Activated CD4-positive, alpha-beta memory T cell treated with anti-CD3 and anti-CD28 coated beads, Interleukin-2, amount 10 ng/mL, durations not matched to agents 7 days and 5 days (primary cell): Measurements from ENCODE around the gene OR5AL1. TPM values are rescaled to one million over a fixed set of nuclear protein-coding genes. Genes with fewer than 3 reads are reported as not detected.
"Not testable (repeated sequence)": the region's sequence is repeated elsewhere in the genome, so short reads cannot be mapped to it uniquely, and the experiment has no call there.

Experiments used
- CTCF ChIA-PET: fragments of 350-600 bp; sonication (Branson Sonifier 250); formaldehyde crosslinking; loops from one replicate; lab custom pipeline; 2021; ENCODE audit warnings: antibody characterized with exemption, inconsistent platforms; lab: Charles Lee
- POLR2A ChIA-PET: fragments of 350-600 bp; sonication (Branson Sonifier 250); formaldehyde crosslinking; loops from one replicate; lab custom pipeline; 2021; ENCODE audit warnings: antibody characterized with exemption; lab: Charles Lee
- DNase-seq: peaks from one replicate; pipeline ENCODE4 v3.0.0-alpha.2; 2020
- H3K27ac Mint-ChIP-seq: one replicate; pipeline ENCODE4 v1.8.0; 2021; ENCODE audit warnings: mild to moderate bottlenecking, mixed read lengths
- H3K27me3 Mint-ChIP-seq: one replicate; pipeline ENCODE4 v1.8.0; 2021; ENCODE audit warnings: mixed read lengths
- H3K36me3 Mint-ChIP-seq: one replicate; pipeline ENCODE4 v1.8.0; 2021; ENCODE audit warnings: low read depth, mixed read lengths
- H3K4me1 Mint-ChIP-seq: one replicate; pipeline ENCODE4 v1.8.0; 2021; ENCODE audit warnings: mixed read lengths
- H3K4me3 Mint-ChIP-seq: one replicate; pipeline ENCODE4 v1.8.0; 2021; ENCODE audit warnings: mild to moderate bottlenecking, mixed read lengths
- H3K9me3 Mint-ChIP-seq: one replicate; pipeline ENCODE4 v1.8.0; 2021; ENCODE audit warnings: mixed read lengths
- total RNA-seq, 2 experiments: library from RNA; stranded (reverse); gene quantifications; one replicate each; pipeline ENCODE4 v1.2.3, GENCODE V29; 2021

The OR5AL1 gene
- total RNA-seq: not detected

- no peaks in the 10 kb centered on the region for H3K36me3 Mint-ChIP-seq
- no peak for DNase-seq
- no peak within 1 kb of the TSS for H3K27ac Mint-ChIP-seq
- H3K9me3 Mint-ChIP-seq: peaks cover 21% of the 10 kb centered on the region
- no peaks in the 10 kb centered on the region for H3K27me3 Mint-ChIP-seq
- ChIA-PET CTCF (no interaction called here), POLR2A (no interaction called here)
- no peak within 1 kb of the TSS for H3K4me3 Mint-ChIP-seq
- no peaks in the 10 kb centered on the region for H3K4me1 Mint-ChIP-seq
Observed at GRCh38 chr11:56412396-56412795, at the start of gene OR5AL1. Gene OR5AL1 (plus strand): TSS chr11:56412696.

- ChIA-PET CTCF (no interaction called here), POLR2A (no interaction called here)
- DNase-seq: no peak
- H3K4me1 Mint-ChIP-seq: no peaks in the 10 kb centered on the region
- no peaks in the 10 kb centered on the region for H3K36me3 Mint-ChIP-seq
- H3K9me3 Mint-ChIP-seq: peaks cover 14% of the 10 kb centered on the region
- H3K4me3 Mint-ChIP-seq: no peak within 1 kb of the TSS
- no peak within 1 kb of the TSS for H3K27ac Mint-ChIP-seq
- no peaks in the 10 kb centered on the region for H3K27me3 Mint-ChIP-seq
Observed at GRCh38 chr11:56375324-56375723, 37.2 kb upstream of the OR5AL1 start, which contains the start of gene OR8U1. Gene OR8U1 (plus strand): TSS chr11:56375624. CDS start chr11:56375624, 0 bp downstream.

- Mint-ChIP-seq H3K4me1 (no peaks in the 10 kb centered on the region), H3K9me3 (peaks cover 7% of the 10 kb centered on the region), H3K27ac (no peak overlapping the region), H3K4me3 (no peak overlapping the region), H3K36me3 (no peaks in the 10 kb centered on the region), H3K27me3 (no peaks in the 10 kb centered on the region)
- ChIA-PET POLR2A (no interaction called here), CTCF (no interaction called here)
- no peak for DNase-seq
Observed at GRCh38 chr11:56380120-56380519, 32.4 kb upstream of the OR5AL1 start.

GRCh38 chr11:56394381-56394780, 18.1 kb upstream of the OR5AL1 start:
- no peak overlapping the region for H3K27ac Mint-ChIP-seq
- ChIA-PET CTCF (no interaction called here), POLR2A (no interaction called here)
- H3K4me3 Mint-ChIP-seq: no peak overlapping the region
- no peaks in the 10 kb centered on the region for H3K36me3 Mint-ChIP-seq
- peaks cover 10% of the 10 kb centered on the region for H3K9me3 Mint-ChIP-seq
- no peaks in the 10 kb centered on the region for H3K4me1 Mint-ChIP-seq
- H3K27me3 Mint-ChIP-seq: no peaks in the 10 kb centered on the region
- DNase-seq: no peak

GRCh38 chr11:56396047-56396446, 16.4 kb upstream of the OR5AL1 start:
- POLR2A ChIA-PET: no interaction called here
- H3K4me3 Mint-ChIP-seq: no peak overlapping the region
- no peaks in the 10 kb centered on the region for H3K36me3 Mint-ChIP-seq
- CTCF ChIA-PET: no interaction called here
- H3K27me3 Mint-ChIP-seq: no peaks in the 10 kb centered on the region
- H3K9me3 Mint-ChIP-seq: peaks cover 8% of the 10 kb centered on the region
- H3K4me1 Mint-ChIP-seq: no peaks in the 10 kb centered on the region
- no peak overlapping the region for H3K27ac Mint-ChIP-seq
- no peak for DNase-seq

GRCh38 chr11:56401858-56402461, 10.5 kb upstream of the OR5AL1 start:
- POLR2A ChIA-PET, H3K36me3 Mint-ChIP-seq, H3K27me3 Mint-ChIP-seq, H3K4me1 Mint-ChIP-seq, H3K4me3 Mint-ChIP-seq, DNase-seq, H3K27ac Mint-ChIP-seq, CTCF ChIA-PET: not testable (repeated sequence)
- H3K9me3 Mint-ChIP-seq: peaks cover 18% of the 10 kb centered on the region

- ChIA-PET POLR2A (no interaction called here), CTCF (no interaction called here)
- no peak for DNase-seq
- Mint-ChIP-seq H3K4me3 (no peak overlapping the region), H3K27ac (no peak overlapping the region), H3K9me3 (peaks cover 26% of the 10 kb centered on the region), H3K27me3 (no peaks in the 10 kb centered on the region), H3K4me1 (no peaks in the 10 kb centered on the region), H3K36me3 (no peaks in the 10 kb centered on the region)
Observed at GRCh38 chr11:56404393-56404792, 8.1 kb upstream of the OR5AL1 start.

GRCh38 chr11:56410801-56411200, 1.7 kb upstream of the OR5AL1 start:
- Mint-ChIP-seq H3K4me3 (no peak overlapping the region), H3K27me3 (no peaks in the 10 kb centered on the region), H3K27ac (no peak overlapping the region), H3K9me3 (peaks cover 23% of the 10 kb centered on the region), H3K4me1 (no peaks in the 10 kb centered on the region), H3K36me3 (no peaks in the 10 kb centered on the region)
- POLR2A ChIA-PET: no interaction called here
- CTCF ChIA-PET: no interaction called here
- no peak for DNase-seq

- H3K36me3 Mint-ChIP-seq: no peaks in the 10 kb centered on the region
- ChIA-PET CTCF (no interaction called here), POLR2A (no interaction called here)
- peaks cover 13% of the 10 kb centered on the region for H3K9me3 Mint-ChIP-seq
- no peak overlapping the region for H3K27ac Mint-ChIP-seq
- no peak for DNase-seq
- no peaks in the 10 kb centered on the region for H3K4me1 Mint-ChIP-seq
- no peak overlapping the region for H3K4me3 Mint-ChIP-seq
- no peaks in the 10 kb centered on the region for H3K27me3 Mint-ChIP-seq
Observed at GRCh38 chr11:56453521-56453920, 41.0 kb downstream of the OR5AL1 start.

- CTCF ChIA-PET: no interaction called here
- POLR2A ChIA-PET: no interaction called here
- Mint-ChIP-seq H3K36me3 (no peaks in the 10 kb centered on the region), H3K4me1 (no peaks in the 10 kb centered on the region), H3K4me3 (no peak overlapping the region), H3K9me3 (peaks cover 4% of the 10 kb centered on the region), H3K27ac (no peak overlapping the region), H3K27me3 (no peaks in the 10 kb centered on the region)
- no peak for DNase-seq
Observed at GRCh38 chr11:56457076-56457475, 44.6 kb downstream of the OR5AL1 start.

Other genes with a start within 250 kb of the OR5AL1 start
- not detected for gene OR5J2, start 236.1 kb upstream of the OR5AL1 start, total RNA-seq
- not detected for gene OR5T2, start 178.4 kb upstream of the OR5AL1 start, total RNA-seq
- not detected for gene OR5T3, start 160.4 kb upstream of the OR5AL1 start, total RNA-seq
- not detected for gene OR5T1, start 138.5 kb upstream of the OR5AL1 start, total RNA-seq
- not detected for gene OR8H1, start 120.4 kb upstream of the OR5AL1 start, total RNA-seq
- gene OR8K3, start 97.6 kb upstream of the OR5AL1 start, total RNA-seq: not detected
- gene OR8K1, start 66.7 kb upstream of the OR5AL1 start, total RNA-seq: not detected
- not detected for gene OR8J1, start 58.4 kb upstream of the OR5AL1 start, total RNA-seq
- not detected for gene OR8U1, start 37.1 kb upstream of the OR5AL1 start, total RNA-seq
- not detected for gene OR5M3, start 60.7 kb downstream of the OR5AL1 start, total RNA-seq
- not detected for gene OR5M8, start 78.7 kb downstream of the OR5AL1 start, total RNA-seq
- gene OR5M11, start 130.6 kb downstream of the OR5AL1 start, total RNA-seq: not detected
- not detected for gene OR5M10, start 165.0 kb downstream of the OR5AL1 start, total RNA-seq
- gene OR5M1, start 202.2 kb downstream of the OR5AL1 start, total RNA-seq: not detected
- not detected for gene OR5AP2, start 229.7 kb downstream of the OR5AL1 start, total RNA-seq